AG04449 (cell line): ENCODE measurements around the gene RHBDL1.

Experiments
- CTCF ChIA-PET: fragments of 350-600 bp; formaldehyde crosslinking; extraction: SDS; loops from one replicate; lab custom pipeline; 2021; ENCODE audit warnings: antibody characterized with exemption; lab: Yijun Ruan, JAX
- POLR2A ChIA-PET: fragments of 400-600, 350-600 bp; formaldehyde crosslinking; extraction: SDS; loops from one replicate; lab custom pipeline; 2020; ENCODE audit warnings: antibody characterized with exemption, inconsistent platforms; lab: Yijun Ruan, JAX
- DNase-seq: peaks from one replicate; pipeline ENCODE4 v3.0.0-alpha.2; 2010; ENCODE audit warnings: low read depth, low spot score
- H3K4me3 ChIP-seq: 2 replicates; pipeline ENCODE4 v1.5.1; 2011; ENCODE audit warnings: low read depth, mild to moderate bottlenecking, control low read depth, low read length
- TF ChIP-seq, protein P1 (sequence below): IDR thresholded peaks from one replicate; pipeline ENCODE4 v1.5.1; 2011; ENCODE audit warnings: mild to moderate bottlenecking, moderate library complexity, low read length, control low read depth, inconsistent platforms; ENCODE audit not compliant: insufficient read depth; ENCODE audit errors: missing control alignments

RHBDL1 gene

DNA sequence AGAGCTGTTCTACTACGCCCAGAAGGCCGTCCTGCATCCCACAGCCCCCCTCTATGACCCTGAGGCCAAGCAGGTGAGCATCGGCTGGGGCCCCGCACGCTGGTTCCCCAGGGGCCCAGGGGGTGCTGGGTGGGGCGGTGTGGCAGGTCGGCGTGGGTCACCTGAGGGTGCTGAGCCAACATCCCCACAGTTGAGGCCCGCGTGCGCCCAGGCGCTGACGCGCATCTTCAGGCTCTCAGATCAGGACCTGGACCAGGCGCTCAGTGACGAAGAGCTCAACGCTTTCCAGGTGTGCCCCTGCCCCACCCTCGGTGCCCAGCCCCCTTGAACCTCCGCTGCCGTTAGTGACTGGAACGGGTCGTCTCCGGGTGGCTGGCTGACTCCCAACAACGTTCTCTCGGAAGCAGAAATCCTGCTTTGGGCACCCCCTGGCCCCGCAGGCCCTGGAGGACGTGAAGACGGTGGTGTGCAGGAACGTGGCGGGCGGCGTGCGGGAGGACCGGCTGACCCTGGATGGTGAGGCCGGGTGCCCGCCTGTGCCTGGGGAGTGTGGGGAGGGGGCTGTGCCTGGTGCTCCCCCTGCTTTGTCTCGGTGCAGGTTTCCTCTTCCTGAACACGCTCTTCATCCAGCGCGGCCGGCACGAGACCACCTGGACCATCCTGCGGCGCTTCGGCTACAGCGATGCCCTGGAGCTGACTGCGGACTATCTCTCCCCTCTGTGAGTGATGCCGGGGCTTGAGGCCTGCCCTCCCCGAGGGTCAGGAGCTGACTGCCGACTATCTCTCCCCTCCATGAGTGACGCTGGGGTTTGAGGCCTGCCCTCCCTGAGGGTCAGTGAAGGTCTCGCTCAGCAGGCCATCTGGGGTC, 4.8 kb upstream of the RHBDL1 start:
- TF ChIP-seq, protein P1, sequence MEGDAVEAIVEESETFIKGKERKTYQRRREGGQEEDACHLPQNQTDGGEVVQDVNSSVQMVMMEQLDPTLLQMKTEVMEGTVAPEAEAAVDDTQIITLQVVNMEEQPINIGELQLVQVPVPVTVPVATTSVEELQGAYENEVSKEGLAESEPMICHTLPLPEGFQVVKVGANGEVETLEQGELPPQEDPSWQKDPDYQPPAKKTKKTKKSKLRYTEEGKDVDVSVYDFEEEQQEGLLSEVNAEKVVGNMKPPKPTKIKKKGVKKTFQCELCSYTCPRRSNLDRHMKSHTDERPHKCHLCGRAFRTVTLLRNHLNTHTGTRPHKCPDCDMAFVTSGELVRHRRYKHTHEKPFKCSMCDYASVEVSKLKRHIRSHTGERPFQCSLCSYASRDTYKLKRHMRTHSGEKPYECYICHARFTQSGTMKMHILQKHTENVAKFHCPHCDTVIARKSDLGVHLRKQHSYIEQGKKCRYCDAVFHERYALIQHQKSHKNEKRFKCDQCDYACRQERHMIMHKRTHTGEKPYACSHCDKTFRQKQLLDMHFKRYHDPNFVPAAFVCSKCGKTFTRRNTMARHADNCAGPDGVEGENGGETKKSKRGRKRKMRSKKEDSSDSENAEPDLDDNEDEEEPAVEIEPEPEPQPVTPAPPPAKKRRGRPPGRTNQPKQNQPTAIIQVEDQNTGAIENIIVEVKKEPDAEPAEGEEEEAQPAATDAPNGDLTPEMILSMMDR = no peak

DNA sequence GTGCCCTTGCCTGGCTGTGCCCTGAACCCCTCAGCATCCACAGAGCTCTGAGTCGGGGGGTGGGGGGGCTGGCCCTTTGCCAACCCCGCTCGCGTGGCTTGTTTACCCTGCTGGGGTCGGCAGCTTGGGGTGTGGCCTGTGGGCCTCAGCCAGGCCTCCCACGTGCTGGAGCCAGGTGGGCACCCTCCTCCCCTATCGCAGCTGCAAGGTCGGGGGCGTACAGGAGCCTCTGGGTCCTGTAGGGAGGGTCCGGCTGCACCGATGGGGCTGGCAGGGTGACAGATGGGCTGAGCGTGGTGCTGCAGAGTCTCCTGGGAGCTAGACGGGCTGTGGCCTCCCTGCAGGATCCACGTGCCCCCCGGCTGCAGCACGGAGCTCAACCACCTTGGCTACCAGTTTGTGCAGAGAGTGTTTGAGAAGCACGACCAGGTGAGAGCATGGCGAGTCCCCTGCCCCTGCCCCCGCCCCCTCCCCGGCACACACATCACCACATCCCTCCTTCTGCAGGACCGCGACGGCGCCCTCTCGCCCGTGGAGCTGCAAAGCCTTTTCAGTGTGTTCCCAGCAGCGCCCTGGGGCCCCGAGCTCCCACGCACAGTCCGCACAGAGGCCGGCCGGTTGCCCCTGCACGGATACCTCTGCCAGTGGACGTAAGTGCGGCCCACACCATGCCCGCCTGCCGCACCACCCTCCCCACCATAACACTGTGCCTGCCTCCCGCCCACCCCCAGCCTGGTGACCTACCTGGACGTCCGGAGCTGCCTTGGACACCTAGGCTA, 3.9 kb upstream of the RHBDL1 start:
- ChIA-PET POLR2A (interaction anchor here (0.6 to 0.9 kb wide), 2 partner anchors 9 to 101 kb away, joined by 3 read pairs; partner anchors contain the start of gene STUB1), CTCF (interaction anchor here (0.9 to 1.2 kb wide), 3 partner anchors 10 to 49 kb away, joined by 3 to 4 read pairs (median 3); partner anchors contain the start of gene ANTKMT)
- TF ChIP-seq, protein P1 = no peak
- no peak overlapping the region for H3K4me3 ChIP-seq
- DNase-seq = no peak

More for the DNA sequence above, 4.8 kb upstream of the RHBDL1 start:
- no peak overlapping the region for H3K4me3 ChIP-seq
- DNase-seq = no peak
- POLR2A ChIA-PET = interaction anchor here (0.6 to 0.9 kb wide), 2 partner anchors 10 to 100 kb away, joined by 3 read pairs; partner anchors contain the start of gene STUB1
- CTCF ChIA-PET = interaction anchor here (0.9 to 1.2 kb wide), 3 partner anchors 9 to 50 kb away, joined by 3 to 4 read pairs (median 3); partner anchors contain the start of gene ANTKMT

DNA sequence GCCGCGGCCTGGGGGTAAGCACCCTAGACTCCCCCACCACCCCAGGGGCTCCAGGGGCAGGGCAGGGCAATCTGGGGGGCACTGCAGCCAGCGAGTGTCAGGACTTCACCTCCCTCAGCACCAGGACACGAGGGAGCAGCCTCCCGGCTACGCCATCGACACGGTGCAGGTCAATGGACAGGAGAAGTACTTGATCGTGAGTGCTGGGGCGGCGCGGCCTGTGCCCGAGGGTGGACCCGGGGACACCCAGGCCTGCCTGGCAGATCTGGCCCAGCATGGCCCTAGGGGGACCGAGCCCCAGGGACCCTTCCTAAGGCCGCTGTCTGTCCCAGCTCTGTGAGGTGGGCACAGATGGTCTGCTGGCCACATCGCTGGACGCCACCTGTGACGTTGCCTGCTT, 3.1 kb upstream of the RHBDL1 start:
- no peak for DNase-seq
- no peak overlapping the region for H3K4me3 ChIP-seq
- CTCF ChIA-PET = interaction anchor here (0.6 to 1.2 kb wide), 2 partner anchors 12 to 48 kb away, joined by 3 read pairs; partner anchors contain the start of gene ANTKMT
- POLR2A ChIA-PET = no interaction called here
- TF ChIP-seq, protein P1 = no peak

DNA sequence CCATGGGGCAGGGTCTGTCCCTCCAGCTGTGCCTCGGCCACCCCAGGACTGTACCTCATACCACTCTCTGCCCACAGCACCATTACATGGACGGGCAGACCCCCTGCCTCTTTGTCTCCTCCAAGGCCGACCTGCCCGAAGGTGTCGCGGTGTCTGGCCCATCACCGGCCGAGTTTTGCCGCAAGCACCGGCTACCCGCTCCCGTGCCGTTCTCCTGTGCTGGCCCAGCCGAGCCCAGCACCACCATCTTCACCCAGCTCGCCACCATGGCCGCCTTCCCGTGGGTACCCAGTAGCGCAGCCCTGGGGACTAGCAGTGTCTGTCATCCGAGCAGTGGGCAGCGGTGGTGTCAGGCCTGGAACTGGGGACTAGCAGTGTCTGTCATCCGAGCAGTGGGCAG, 2.6 kb upstream of the RHBDL1 start:
- ChIA-PET POLR2A (no interaction called here), CTCF (interaction anchor here (0.6 kb wide), 1 partner anchor 13 kb away, joined by 3 read pairs; no protein-coding TSS in a partner anchor)
- no peak overlapping the region for H3K4me3 ChIP-seq
- DNase-seq = no peak
- TF ChIP-seq, protein P1 = no peak

DNA sequence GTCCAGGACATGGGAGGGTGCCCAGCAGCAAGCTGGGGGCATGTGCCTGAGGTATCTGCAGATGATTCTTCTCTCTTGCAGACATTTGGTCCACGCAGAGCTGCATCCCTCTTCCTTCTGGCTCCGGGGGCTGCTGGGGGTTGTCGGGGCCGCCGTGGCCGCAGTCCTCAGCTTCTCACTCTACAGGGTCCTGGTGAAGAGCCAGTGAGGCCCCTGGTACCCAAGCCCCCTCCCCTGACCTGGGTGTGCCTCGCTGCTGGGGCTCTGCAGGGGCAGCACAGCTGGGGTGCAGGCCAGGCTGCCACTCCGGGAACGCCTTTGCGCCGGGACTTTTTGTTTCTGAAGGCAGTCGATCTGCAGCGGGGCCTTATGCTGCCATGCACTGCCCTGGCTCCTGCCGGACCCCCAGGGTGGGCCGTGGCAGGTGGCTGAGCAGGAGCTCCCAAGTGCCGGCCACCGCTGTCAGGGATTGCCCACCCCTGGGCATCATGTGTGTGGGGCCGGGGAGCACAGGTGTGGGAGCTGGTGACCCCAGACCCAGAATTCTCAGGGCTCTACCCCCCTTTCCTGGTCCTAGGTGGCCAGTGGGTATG, 2.0 kb upstream of the RHBDL1 start:
- no peak for DNase-seq
- ChIA-PET POLR2A (no interaction called here), CTCF (no interaction called here)
- TF ChIP-seq, protein P1 = no peak
- no peak overlapping the region for H3K4me3 ChIP-seq
